Measurements from ENCODE around the gene THOC6.
A peak's percentile ranks its signal among the peaks of the same experiment; 100 is the strongest.

The THOC6 gene

DNA sequence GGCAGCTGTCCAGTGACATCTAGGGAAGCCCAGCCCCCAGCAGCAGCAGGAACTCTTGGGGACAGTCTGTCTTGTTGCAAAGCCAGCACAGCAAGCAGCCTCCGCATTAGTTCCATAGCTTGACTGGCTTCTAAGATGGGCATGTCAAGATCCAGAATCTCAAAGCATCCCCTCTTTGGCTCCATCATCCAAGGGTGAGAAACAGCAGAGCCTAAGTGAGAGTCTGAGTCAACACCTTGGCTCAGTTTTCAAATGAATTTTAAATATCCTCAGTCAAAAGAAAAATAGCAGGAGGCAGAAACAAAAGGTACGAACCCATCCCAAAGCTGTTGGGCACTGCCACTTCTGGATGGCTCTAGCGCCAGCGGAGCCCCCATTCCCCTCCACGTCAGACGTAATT is 8.9 kb upstream of the THOC6 start:
- no peak for DNase-seq (ENCODE audit: low read depth in 1 of 2, low spot score in 1 of 2)

DNA sequence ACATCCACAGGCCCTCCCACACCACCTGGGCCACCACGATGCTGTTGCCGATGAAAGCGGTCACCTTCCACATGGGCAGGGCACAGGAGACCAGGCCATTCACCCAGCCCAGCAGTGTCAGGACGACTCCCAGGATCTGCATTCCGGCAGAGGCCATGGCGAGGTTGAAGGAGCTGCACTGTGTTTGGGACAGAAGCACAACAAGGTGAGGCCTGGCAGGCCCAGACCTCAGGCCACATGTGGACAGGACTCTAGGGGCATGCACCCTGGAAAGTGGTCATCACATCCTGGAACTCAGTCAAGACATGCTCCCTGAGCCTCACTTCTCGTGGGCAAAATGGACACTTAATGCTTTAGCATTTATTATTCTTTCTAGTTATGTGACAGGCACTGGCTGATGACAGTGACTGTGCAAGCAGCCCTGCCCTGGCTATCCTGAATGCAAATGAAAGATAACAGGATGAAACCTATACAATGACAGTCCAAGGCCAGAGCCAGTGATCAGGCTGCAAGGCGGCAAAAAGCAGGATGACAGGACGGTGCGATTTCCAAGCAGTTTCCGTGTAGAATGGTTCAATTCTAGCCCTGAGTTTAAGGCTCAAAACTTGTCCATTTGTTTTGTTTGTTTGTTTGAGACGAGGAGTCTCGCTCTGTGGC is 7.8 kb upstream of the THOC6 start:
- no peak for DNase-seq (ENCODE audit: low read depth in 1 of 2, low spot score in 1 of 2)

- DNase-seq (ENCODE audit: low read depth in 1 of 2, low spot score in 1 of 2), result no peak
Measured at GRCh38 chr16:3017344-3017743, 6.5 kb upstream of the THOC6 start.

GRCh38 chr16:3017794-3018506 is 5.9 kb upstream of the THOC6 start, which contains the start of gene CLDN6:
TSS of gene CLDN6 (minus strand) at chr16:3018183. CDS start at chr16:3016021, 2,162 bp downstream.
- no peak for DNase-seq (ENCODE audit: low read depth in 1 of 2, low spot score in 1 of 2)

- DNase-seq (ENCODE audit: low read depth in 1 of 2, low spot score in 1 of 2), result no peak
Measured at GRCh38 chr16:3019594-3020246, 4.1 kb upstream of the THOC6 start.

DNA sequence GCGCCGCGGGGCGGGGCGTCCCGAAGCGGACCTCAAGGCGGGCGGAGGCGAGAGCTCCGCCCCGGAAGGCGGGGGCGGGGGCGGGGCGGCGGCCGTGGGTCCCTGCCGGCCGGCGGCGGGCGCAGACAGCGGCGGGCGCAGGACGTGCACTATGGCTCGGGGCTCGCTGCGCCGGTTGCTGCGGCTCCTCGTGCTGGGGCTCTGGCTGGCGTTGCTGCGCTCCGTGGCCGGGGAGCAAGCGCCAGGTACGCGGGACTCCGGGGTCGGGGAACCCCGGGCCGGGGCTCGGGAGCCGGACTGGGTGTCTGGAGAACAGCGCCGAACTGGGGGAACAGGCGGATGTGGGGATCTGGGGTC is 3.6 kb upstream of the THOC6 start, which contains the start of gene TNFRSF12A:
TNFRSF12A (plus strand) TSS at position 122 of the 357 bp plus-strand sequence; CDS start at position 152, 30 bp downstream.
- DNase-seq (ENCODE audit: low read depth in 1 of 2, low spot score in 1 of 2), result peak; percentile 24 to 56

DNA sequence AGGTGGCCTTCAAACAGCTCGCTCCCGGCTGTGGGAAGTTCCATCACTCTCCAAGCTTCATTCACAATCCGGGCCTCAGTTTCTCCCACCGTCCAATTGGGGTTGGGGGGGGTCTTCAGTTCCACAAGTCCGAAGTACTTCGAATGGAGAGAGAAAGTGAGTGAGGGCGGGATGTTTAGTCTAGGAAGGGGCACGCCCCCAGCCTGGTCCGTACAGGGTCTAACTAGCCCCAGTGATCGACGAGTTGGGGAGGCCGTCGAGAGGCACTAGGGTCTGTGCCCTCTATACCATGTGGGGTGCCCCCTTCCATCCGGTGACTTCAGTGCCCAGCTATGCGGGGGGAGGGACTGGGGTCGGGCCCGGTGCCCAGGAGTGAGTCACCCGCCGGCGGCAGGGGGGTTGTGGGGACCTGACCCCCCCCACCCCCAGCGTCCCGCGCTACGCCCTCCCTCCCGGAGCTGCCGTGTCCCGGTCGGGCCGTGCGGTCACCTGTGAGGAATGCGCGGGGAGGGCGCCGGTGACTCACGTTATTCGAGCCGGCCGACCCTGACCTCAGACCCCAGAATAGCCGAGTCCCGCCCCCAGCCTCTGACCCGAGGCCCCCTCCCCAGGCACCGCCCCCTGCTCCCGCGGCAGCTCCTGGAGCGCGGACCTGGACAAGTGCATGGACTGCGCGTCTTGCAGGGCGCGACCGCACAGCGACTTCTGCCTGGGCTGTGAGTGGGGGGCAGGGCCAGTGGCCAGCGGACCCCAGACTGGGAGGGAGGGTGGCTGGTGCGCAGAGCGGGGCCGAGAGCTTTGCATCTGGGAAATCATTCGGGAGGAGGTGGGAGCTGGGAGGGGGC is 3.0 kb upstream of the THOC6 start:
- DNase-seq (ENCODE audit: low read depth in 1 of 2, low spot score in 1 of 2), result peak; percentile 33 to 64

- DNase-seq (ENCODE audit: low read depth in 1 of 2, low spot score in 1 of 2), result peak; percentile 50 to 69
Measured at GRCh38 chr16:3021449-3022207, 2.2 kb upstream of the THOC6 start.

DNA sequence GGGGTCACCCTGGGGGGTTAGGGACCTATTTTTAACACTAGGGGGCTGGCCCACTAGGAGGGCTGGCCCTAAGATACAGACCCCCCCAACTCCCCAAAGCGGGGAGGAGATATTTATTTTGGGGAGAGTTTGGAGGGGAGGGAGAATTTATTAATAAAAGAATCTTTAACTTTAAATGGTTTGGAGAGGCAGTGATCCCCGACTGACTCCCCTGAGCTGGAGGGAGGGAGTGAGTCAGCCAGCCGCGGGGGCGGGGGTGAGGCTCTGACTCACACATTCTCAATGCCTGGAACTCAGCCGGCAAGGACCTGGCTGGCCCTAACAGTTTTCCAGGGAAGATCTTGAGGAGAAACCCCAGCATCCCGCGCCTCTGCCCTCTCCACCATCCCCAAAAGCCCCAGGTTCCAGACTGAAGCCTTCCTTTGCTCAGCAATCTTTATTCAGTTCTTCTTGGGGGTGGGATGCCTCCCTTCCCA is 1.6 kb upstream of the THOC6 start:
- DNase-seq (ENCODE audit: low read depth in 1 of 2, low spot score in 1 of 2), result peak; percentile 70 to 80

DNA sequence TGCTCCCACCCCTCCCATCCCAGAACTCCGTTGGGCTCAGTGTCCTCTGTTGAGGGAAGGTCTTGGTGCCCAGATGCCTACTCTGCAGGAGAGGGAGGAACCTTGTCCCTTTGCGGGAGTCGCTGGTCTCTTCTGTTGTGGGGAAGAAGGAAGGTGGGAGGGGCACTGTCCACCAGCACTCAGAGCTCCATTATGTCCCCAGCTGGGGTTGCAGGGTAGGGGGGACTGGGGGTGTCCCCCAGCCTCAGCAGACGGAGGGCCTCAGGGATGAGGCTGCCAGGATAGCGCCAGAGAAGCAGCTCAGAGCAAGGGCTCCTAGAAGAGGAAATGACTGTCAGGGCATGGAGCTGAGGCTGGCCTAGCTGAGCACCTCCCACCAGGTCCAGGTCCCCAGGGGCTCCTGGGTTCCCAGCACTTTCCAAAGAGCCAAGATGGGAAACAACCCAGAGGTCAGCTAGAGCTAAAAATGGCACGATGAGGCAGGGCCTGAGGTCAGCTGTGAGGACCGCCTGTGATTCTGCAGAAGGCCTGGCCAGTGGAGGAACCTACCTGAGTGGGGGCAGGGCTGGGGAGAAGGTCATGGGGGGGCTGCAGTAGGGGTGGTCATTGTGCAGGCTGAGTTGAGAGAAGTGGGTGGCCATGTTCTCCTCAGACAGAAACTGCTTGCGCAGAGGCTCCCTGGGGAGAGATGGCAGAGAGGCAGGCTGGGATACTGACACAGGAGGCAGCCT is 986 bp upstream of the THOC6 start:
- no peak for DNase-seq (ENCODE audit: low read depth in 1 of 2, low spot score in 1 of 2)

- no peak for DNase-seq (ENCODE audit: low read depth in 1 of 2, low spot score in 1 of 2)
Measured at GRCh38 chr16:3023415-3023668, 493 bp upstream of the THOC6 start.

DNA sequence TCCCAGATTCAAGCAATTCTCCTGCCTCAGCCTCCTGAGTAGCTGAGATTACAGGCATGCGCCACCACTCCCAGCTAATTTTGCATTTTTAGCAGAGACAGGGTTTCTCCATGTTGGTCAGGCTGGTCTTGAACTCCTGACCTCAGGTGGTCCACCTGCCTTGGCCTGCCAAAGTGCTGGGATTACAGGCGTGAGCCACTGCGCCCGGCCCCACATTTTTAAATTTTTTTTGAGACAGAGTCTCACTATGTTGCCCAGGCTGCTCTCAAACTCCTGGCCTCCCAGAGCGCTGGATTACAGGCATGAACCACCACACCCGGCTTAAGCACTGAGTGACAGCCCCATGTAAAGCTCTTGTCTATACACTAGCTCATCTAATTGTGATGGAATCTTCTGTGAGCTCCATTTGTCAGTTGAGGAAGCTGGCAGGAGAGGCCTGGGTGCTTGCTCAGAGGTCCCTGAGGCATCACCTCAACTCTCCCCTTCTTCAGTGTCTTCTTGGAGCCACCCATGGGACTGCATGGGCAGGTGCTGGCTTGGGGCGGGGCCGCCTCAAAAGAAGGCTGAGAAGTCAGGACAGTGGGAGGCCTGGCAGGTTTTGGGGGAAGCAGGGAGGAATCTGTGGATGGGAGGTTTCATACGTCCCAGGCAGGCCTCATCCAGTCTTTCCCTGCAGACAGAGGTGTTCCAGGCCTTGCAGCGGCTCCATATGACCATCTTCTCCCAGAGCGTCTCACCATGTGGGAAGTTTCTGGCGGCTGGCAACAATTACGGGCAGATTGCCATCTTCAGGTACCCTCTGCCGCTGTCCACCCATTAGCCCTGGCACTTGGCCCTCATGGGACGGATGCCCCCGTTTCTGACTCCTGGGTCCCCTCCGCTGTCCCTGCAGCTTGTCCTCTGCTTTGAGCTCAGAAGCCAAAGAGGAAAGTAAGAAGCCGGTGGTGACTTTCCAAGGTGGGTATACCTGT is 1.5 kb downstream of the THOC6 start:
- no peak for DNase-seq (ENCODE audit: low read depth in 1 of 2, low spot score in 1 of 2)

DNA sequence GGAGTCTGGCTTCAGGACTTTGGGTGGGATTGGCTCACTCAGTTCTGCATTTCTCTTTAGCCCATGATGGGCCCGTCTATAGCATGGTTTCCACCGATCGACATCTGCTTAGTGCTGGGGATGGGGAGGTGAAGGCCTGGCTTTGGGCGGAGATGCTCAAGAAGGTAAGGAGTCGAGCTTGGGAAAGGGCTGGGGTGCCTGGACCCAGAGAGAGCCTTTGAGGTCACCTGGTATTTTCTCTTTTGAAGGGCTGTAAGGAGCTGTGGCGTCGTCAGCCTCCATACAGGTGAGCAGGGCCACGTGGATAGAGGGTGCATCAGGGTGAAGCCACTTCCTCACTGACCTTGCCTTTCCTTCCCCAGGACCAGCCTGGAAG is 2.2 kb downstream of the THOC6 start:
- no peak for DNase-seq (ENCODE audit: low read depth in 1 of 2, low spot score in 1 of 2)

- DNase-seq (ENCODE audit: low read depth in 1 of 2, low spot score in 1 of 2), result no peak
Measured at GRCh38 chr16:3026609-3027488, 3.0 kb downstream of the THOC6 start.

DNA sequence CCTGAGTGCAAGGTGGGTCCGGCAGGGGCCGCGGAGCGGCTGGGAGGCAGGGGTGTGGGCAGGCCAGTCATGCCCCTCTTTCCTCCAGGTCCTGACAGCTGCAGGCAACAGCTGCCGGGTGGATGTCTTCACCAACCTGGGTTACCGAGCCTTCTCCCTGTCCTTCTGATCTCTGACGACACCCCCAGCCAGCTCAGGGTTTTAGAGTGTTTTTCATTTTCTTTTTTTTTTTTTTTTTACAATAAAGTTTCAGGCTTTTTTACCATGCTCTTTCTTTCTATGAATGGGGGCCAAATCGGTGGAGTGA is 3.6 kb downstream of the THOC6 start:
- DNase-seq (ENCODE audit: low read depth in 1 of 2, low spot score in 1 of 2), result no peak

DNA sequence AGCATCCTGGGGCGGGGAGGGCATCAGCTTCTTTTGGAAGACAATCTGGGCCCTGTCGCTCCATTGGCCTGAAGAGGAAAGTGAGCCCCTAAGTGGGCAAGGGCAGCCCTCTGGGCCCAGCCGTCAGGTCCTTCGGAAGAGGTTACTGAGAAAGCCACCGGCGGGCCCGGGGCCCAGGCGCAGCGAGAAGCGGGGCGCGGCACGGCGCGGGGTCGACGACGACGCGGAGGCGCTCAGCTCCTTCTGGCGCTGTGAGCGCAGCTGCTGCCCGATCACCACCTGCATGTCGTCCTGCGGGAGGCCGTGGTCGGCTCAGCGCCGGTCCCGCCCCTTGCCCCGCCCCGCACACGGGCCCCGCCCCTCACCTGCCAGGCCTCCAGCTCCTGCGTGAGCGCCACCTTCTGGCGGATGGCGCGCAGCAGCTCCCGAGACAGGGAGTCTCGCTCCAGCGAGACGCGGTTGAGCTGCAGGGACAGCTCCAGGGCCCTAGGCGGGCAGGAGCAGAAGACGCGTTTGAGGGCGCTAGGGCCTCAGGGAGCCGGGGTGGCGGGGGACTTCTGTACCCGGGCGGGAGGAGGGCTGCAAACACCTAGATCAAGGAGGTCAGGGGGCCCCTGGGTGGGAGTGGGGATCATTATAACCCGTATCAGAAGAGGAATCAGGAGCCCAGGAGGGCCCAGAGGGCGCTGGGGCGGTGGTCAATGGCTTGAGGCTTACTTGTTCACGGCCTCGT is 4.3 kb downstream of the THOC6 start:
- peak; percentile 80 to 83 for DNase-seq (ENCODE audit: low read depth in 1 of 2, low spot score in 1 of 2)

GRCh38 chr16:3028716-3029319 is 5.0 kb downstream of the THOC6 start:
- DNase-seq (ENCODE audit: low read depth in 1 of 2, low spot score in 1 of 2), result no peak
